Measurements from ENCODE around the gene NKX6-2. TPM values are rescaled to one million over a fixed set of nuclear protein-coding genes. Genes with fewer than 3 reads are reported as not detected.

Gene NKX6-2
- total RNA-seq, 1 donor from 2014 or later, result not detected

DNA sequence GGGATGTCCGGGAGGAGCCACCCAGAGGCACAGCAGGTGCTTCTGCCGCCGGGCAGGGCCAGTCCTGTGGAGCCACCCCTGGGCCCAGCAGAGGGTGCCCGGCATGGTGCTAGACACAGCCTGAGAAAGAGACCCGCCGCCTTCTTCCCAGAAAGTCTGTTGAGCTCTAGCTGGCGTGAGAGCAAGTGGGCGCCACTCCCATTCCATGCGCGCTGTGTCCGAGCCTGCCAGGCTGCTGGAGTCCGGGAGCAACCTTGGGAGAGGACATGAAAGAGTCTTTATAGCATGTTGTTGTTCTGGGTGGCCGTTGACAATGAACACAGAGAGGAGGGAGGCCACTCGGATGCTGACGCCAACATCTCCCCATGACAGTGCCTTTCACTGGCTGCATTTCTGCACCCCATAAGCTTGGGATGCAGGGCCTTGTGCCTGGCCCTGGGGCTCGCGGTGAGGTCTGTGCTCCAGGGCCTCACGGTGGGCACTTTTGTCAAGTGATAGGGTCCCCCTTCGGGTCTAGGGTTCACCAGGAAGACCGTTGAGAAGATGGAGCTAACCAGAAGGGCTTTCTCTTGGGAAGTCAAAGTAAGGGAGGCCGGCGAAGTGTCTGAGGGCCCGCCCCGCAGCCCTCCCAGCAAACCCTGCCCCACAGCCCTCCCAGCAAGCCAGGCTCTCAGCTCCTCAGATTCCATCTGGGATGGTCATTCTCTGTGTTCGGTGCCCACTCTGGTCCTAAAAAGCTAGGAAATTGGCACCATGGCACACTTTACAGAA lies 47.3 kb downstream of the NKX6-2 start:
- FAIRE-seq (no peak), DNase-seq (ENCODE audit: low read depth) (no peak)
- Histone ChIP-seq H3K4me3 (ENCODE audit: low read depth, low read length) (no peak overlapping the region), H3K27me3 (ENCODE audit: control insufficient read depth, insufficient read depth, low read length) (no peaks in the 10 kb centered on the region), H3K36me3 (ENCODE audit: control insufficient read depth, insufficient read depth, low read length) (peaks cover 2% of the 10 kb centered on the region)
- TF ChIP-seq, protein P1, sequence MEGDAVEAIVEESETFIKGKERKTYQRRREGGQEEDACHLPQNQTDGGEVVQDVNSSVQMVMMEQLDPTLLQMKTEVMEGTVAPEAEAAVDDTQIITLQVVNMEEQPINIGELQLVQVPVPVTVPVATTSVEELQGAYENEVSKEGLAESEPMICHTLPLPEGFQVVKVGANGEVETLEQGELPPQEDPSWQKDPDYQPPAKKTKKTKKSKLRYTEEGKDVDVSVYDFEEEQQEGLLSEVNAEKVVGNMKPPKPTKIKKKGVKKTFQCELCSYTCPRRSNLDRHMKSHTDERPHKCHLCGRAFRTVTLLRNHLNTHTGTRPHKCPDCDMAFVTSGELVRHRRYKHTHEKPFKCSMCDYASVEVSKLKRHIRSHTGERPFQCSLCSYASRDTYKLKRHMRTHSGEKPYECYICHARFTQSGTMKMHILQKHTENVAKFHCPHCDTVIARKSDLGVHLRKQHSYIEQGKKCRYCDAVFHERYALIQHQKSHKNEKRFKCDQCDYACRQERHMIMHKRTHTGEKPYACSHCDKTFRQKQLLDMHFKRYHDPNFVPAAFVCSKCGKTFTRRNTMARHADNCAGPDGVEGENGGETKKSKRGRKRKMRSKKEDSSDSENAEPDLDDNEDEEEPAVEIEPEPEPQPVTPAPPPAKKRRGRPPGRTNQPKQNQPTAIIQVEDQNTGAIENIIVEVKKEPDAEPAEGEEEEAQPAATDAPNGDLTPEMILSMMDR (IDR thresholded peaks at IDR 0.05; ENCODE audit: insufficient read depth, low read length, severe bottlenecking), result no peak

- FAIRE-seq (no peak), DNase-seq (ENCODE audit: low read depth) (no peak)
- TF ChIP-seq, protein P1 (IDR thresholded peaks at IDR 0.05; ENCODE audit: insufficient read depth, low read length, severe bottlenecking), result no peak
- Histone ChIP-seq H3K36me3 (ENCODE audit: control insufficient read depth, insufficient read depth, low read length) (peaks cover 2% of the 10 kb centered on the region), H3K4me3 (ENCODE audit: low read depth, low read length) (no peak overlapping the region), H3K27me3 (ENCODE audit: control insufficient read depth, insufficient read depth, low read length) (no peaks in the 10 kb centered on the region)
These were observed 48.4 kb downstream of the NKX6-2 start for GRCh38 chr10:132737390-132738048.

DNA sequence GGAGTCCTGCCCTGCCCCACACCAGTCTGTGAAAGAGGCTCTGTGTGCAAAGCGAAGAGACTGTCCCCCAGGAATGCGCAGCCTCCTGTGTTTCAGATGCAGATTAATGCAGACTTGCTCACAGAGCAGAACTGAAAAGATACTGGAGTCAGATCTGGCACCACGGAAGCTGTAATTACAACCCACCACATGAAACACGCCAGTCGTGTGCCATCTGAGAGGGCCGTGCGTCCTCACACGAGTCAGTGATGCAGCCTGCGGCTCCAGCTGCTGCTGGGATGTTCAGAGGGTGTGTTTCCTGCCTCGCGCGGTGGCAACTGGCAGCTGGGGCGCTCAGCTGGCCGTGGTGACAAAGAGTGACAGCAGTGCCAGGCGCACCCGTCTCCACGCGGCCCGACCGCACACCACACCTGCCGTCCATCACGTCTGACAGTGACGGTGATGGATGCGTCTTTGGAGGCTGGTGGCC lies 50.0 kb downstream of the NKX6-2 start:
- DNase-seq (ENCODE audit: low read depth), result no peak
- TF ChIP-seq, protein P1 (IDR thresholded peaks at IDR 0.05; ENCODE audit: insufficient read depth, low read length, severe bottlenecking), result no peak
- FAIRE-seq, result no peak
- Histone ChIP-seq H3K27me3 (ENCODE audit: control insufficient read depth, insufficient read depth, low read length) (no peaks in the 10 kb centered on the region), H3K36me3 (ENCODE audit: control insufficient read depth, insufficient read depth, low read length) (peaks cover 2% of the 10 kb centered on the region), H3K4me3 (ENCODE audit: low read depth, low read length) (no peak overlapping the region)

DNA sequence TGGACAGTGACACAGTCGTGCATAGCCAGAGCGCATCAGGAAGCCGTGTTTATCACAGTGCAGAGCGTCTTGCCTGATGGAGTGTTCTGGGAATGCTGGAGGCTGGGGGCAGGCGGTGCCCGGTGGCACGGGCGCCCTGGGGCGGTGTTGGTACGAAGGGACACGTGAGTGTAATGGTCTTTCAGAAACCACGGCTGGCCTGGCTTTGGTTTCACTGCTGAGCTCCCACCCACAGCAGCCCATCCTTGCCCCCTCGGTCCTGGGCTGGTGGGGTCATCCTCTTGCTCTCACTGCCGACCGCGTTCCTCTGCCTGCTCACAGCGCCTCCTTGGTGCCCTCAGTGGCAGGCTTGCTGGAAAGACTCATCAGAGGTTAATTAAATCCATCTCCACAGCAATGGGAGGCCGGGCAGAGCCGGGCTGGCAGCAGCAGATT lies 50.6 kb downstream of the NKX6-2 start:
- no peak for DNase-seq (ENCODE audit: low read depth)
- TF ChIP-seq, protein P1 (IDR thresholded peaks at IDR 0.05; ENCODE audit: insufficient read depth, low read length, severe bottlenecking), result no peak
- peaks cover 2% of the 10 kb centered on the region for H3K36me3 ChIP-seq (ENCODE audit: control insufficient read depth, insufficient read depth, low read length)
- no peak overlapping the region for H3K4me3 ChIP-seq (ENCODE audit: low read depth, low read length)
- H3K27me3 ChIP-seq (ENCODE audit: control insufficient read depth, insufficient read depth, low read length), result no peaks in the 10 kb centered on the region
- FAIRE-seq, result no peak

GRCh38 chr10:132733926-132734325 lies 52.0 kb downstream of the NKX6-2 start:
- H3K4me3 ChIP-seq (ENCODE audit: low read depth, low read length), result no peak overlapping the region
- no peak for FAIRE-seq

More at GRCh38 chr10:132733926-132734325, 52.0 kb downstream of the NKX6-2 start:
- peaks cover 2% of the 10 kb centered on the region for H3K36me3 ChIP-seq (ENCODE audit: control insufficient read depth, insufficient read depth, low read length)
- no peaks in the 10 kb centered on the region for H3K27me3 ChIP-seq (ENCODE audit: control insufficient read depth, insufficient read depth, low read length)
- no peak for DNase-seq (ENCODE audit: low read depth)
- TF ChIP-seq, protein P1 (IDR thresholded peaks at IDR 0.05; ENCODE audit: insufficient read depth, low read length, severe bottlenecking), result no peak

Other genes with a start within 250 kb of the NKX6-2 start
- 22.8 and 29.5 TPM in 2 replicates for gene INPP5A, start 248.4 kb downstream of the NKX6-2 start, total RNA-seq
- gene CFAP46, start 156.4 kb upstream of the NKX6-2 start, total RNA-seq, result 0.26 and 0.38 TPM in 2 replicates